Measurements from ENCODE around the gene LNP1. TPM values are rescaled to one million over a fixed set of nuclear protein-coding genes. Genes with fewer than 3 reads are reported as not detected.
A peak's percentile ranks its signal among the peaks of the same experiment; 100 is the strongest.

Gene LNP1
- total and polyA plus RNA-seq, 4 donors, result 2.8 to 12.8 (median 5.8) TPM

DNA sequence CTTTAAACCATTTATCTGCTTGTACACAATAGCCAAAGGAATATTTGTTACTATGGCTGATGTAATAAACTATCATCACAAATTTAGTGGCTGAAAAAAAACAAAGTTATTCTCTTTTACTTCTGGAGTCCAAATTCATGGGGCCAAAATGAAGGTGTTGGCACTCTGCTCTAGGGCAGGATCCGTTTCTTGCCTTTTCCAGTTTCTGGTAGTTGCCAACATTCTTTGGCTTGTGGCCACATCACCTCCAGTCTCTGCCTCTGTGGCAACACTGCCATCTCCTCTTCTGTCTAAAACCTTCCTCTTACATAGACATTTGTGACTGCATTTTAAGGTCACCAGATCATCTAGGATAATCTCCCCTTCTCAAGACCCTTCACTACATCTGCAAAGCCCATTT is 39.4 kb upstream of the LNP1 start:
- Histone ChIP-seq H3K36me3 (ENCODE audit: control insufficient read depth in 1 of 2, insufficient read depth in 2 of 2, low read length in 1 of 2) (peaks cover 2 to 3% of the 10 kb centered on the region in 2 donors), H3K9me3 (ENCODE audit: control insufficient read depth, low read length) (peaks cover 3% of the 10 kb centered on the region), H3K27ac (ENCODE audit: low read depth in 1 of 2, low read length in 2 of 2) (no peak overlapping the region), H3K27me3 (ENCODE audit: control insufficient read depth in 1 of 2, insufficient read depth in 2 of 2, low read length in 1 of 2) (no peaks in the 10 kb centered on the region), H3K4me3 (ENCODE audit: low read length in 2 of 2) (no peak overlapping the region), H3K4me1 (ENCODE audit: control insufficient read depth in 1 of 2, insufficient read depth in 2 of 2, low read length in 2 of 2) (no peaks in the 10 kb centered on the region)
- ATAC-seq (ENCODE audit: low FRiP score), result no peak
- WGBS, 2 donors, result 12 to 13% methylated on average over 1 of the region's 1 CpG
- intact Hi-C loops (cut with DNase I), result no loop called here
- DNase-seq, result no peak

- intact Hi-C loops (cut with DNase I), result no loop called here
- ATAC-seq (ENCODE audit: low FRiP score), result no peak
These were observed 36.9 kb upstream of the LNP1 start for GRCh38 chr3:100364421-100364820.

GRCh38 chr3:100366424-100366823 is 34.9 kb upstream of the LNP1 start:
- Histone ChIP-seq H3K27me3 (ENCODE audit: control insufficient read depth in 1 of 2, insufficient read depth in 2 of 2, low read length in 1 of 2) (no peaks in the 10 kb centered on the region), H3K4me3 (ENCODE audit: low read length in 2 of 2) (no peak overlapping the region), H3K9me3 (ENCODE audit: control insufficient read depth, low read length) (peaks cover 3% of the 10 kb centered on the region), H3K4me1 (ENCODE audit: control insufficient read depth in 1 of 2, insufficient read depth in 2 of 2, low read length in 2 of 2) (peaks cover 0 to 2% of the 10 kb centered on the region in 2 donors), H3K36me3 (ENCODE audit: control insufficient read depth in 1 of 2, insufficient read depth in 2 of 2, low read length in 1 of 2) (peaks cover 2 to 3% of the 10 kb centered on the region in 2 donors), H3K27ac (ENCODE audit: low read depth in 1 of 2, low read length in 2 of 2) (no peak overlapping the region)
- DNase-seq, result no peak
- 57 to 59% methylated on average over 2 of the region's 2 CpGs for WGBS, 2 donors
- no peak for ATAC-seq (ENCODE audit: low FRiP score)
- intact Hi-C loops (cut with DNase I), result no loop called here

More at GRCh38 chr3:100364421-100364820, 36.9 kb upstream of the LNP1 start:
- no peak for DNase-seq
- Histone ChIP-seq H3K27ac (ENCODE audit: low read depth in 1 of 2, low read length in 2 of 2) (no peak overlapping the region), H3K9me3 (ENCODE audit: control insufficient read depth, low read length) (peaks cover 3% of the 10 kb centered on the region), H3K4me3 (ENCODE audit: low read length in 2 of 2) (no peak overlapping the region), H3K4me1 (ENCODE audit: control insufficient read depth in 1 of 2, insufficient read depth in 2 of 2, low read length in 2 of 2) (peaks cover 0 to 2% of the 10 kb centered on the region in 2 donors), H3K27me3 (ENCODE audit: control insufficient read depth in 1 of 2, insufficient read depth in 2 of 2, low read length in 1 of 2) (no peaks in the 10 kb centered on the region), H3K36me3 (ENCODE audit: control insufficient read depth in 1 of 2, insufficient read depth in 2 of 2, low read length in 1 of 2) (peaks cover 2 to 3% of the 10 kb centered on the region in 2 donors)
- WGBS, 2 donors, result 76 to 82% methylated on average over 3 of the region's 3 CpGs

GRCh38 chr3:100368441-100368840 is 32.9 kb upstream of the LNP1 start:
- ATAC-seq (ENCODE audit: low FRiP score) (no peak), DNase-seq (no peak)
- intact Hi-C loops (cut with DNase I), result no loop called here
- H3K4me3 ChIP-seq (ENCODE audit: low read length in 2 of 2), result no peak overlapping the region
- no peaks in the 10 kb centered on the region for H3K9me3 ChIP-seq (ENCODE audit: control insufficient read depth, low read length)
- no peak overlapping the region for H3K27ac ChIP-seq (ENCODE audit: low read depth in 1 of 2, low read length in 2 of 2)
- WGBS, 2 donors, result 45 to 52% methylated on average over 8 of the region's 8 CpGs
- peaks cover 0 to 2% of the 10 kb centered on the region in 2 donors for H3K36me3 ChIP-seq (ENCODE audit: control insufficient read depth in 1 of 2, insufficient read depth in 2 of 2, low read length in 1 of 2)
- peaks cover 0 to 2% of the 10 kb centered on the region in 2 donors for H3K4me1 ChIP-seq (ENCODE audit: control insufficient read depth in 1 of 2, insufficient read depth in 2 of 2, low read length in 2 of 2)
- no peaks in the 10 kb centered on the region for H3K27me3 ChIP-seq (ENCODE audit: control insufficient read depth in 1 of 2, insufficient read depth in 2 of 2, low read length in 1 of 2)

- WGBS, 2 donors, result 99 to 100% methylated on average over 1 of the region's 1 CpG
- Histone ChIP-seq H3K36me3 (ENCODE audit: control insufficient read depth in 1 of 2, insufficient read depth in 2 of 2, low read length in 1 of 2) (peaks cover 0 to 2% of the 10 kb centered on the region in 2 donors), H3K4me3 (ENCODE audit: low read length in 2 of 2) (no peak overlapping the region), H3K4me1 (ENCODE audit: control insufficient read depth in 1 of 2, insufficient read depth in 2 of 2, low read length in 2 of 2) (peaks cover 0 to 2% of the 10 kb centered on the region in 2 donors), H3K27ac (ENCODE audit: low read depth in 1 of 2, low read length in 2 of 2) (no peak overlapping the region), H3K27me3 (ENCODE audit: control insufficient read depth in 1 of 2, insufficient read depth in 2 of 2, low read length in 1 of 2) (no peaks in the 10 kb centered on the region), H3K9me3 (ENCODE audit: control insufficient read depth, low read length) (no peaks in the 10 kb centered on the region)
- intact Hi-C loops (cut with DNase I), result no loop called here
- ATAC-seq (ENCODE audit: low FRiP score), result no peak
- DNase-seq, result no peak
These were observed 30.6 kb upstream of the LNP1 start for GRCh38 chr3:100370756-100371155.

- Histone ChIP-seq H3K27me3 (ENCODE audit: control insufficient read depth in 1 of 2, insufficient read depth in 2 of 2, low read length in 1 of 2) (no peaks in the 10 kb centered on the region), H3K27ac (ENCODE audit: low read depth in 1 of 2, low read length in 2 of 2) (no peak overlapping the region), H3K9me3 (ENCODE audit: control insufficient read depth, low read length) (no peaks in the 10 kb centered on the region), H3K4me3 (ENCODE audit: low read length in 2 of 2) (no peak overlapping the region), H3K36me3 (ENCODE audit: control insufficient read depth in 1 of 2, insufficient read depth in 2 of 2, low read length in 1 of 2) (peaks cover 2 to 4% of the 10 kb centered on the region in 2 donors), H3K4me1 (ENCODE audit: control insufficient read depth in 1 of 2, insufficient read depth in 2 of 2, low read length in 2 of 2) (no peaks in the 10 kb centered on the region)
- DNase-seq (no peak), ATAC-seq (ENCODE audit: low FRiP score) (no peak)
- intact Hi-C loops (cut with DNase I), result no loop called here
These were observed 26.8 kb upstream of the LNP1 start for GRCh38 chr3:100374521-100374920.

- intact Hi-C loops (cut with DNase I), result no loop called here
- 86 to 91% methylated on average over 4 of the region's 4 CpGs for WGBS, 2 donors
- H3K36me3 ChIP-seq (ENCODE audit: control insufficient read depth in 1 of 2, insufficient read depth in 2 of 2, low read length in 1 of 2), result peaks cover 2 to 7% of the 10 kb centered on the region in 2 donors
These were observed 25.0 kb upstream of the LNP1 start for GRCh38 chr3:100376301-100376700.

DNA sequence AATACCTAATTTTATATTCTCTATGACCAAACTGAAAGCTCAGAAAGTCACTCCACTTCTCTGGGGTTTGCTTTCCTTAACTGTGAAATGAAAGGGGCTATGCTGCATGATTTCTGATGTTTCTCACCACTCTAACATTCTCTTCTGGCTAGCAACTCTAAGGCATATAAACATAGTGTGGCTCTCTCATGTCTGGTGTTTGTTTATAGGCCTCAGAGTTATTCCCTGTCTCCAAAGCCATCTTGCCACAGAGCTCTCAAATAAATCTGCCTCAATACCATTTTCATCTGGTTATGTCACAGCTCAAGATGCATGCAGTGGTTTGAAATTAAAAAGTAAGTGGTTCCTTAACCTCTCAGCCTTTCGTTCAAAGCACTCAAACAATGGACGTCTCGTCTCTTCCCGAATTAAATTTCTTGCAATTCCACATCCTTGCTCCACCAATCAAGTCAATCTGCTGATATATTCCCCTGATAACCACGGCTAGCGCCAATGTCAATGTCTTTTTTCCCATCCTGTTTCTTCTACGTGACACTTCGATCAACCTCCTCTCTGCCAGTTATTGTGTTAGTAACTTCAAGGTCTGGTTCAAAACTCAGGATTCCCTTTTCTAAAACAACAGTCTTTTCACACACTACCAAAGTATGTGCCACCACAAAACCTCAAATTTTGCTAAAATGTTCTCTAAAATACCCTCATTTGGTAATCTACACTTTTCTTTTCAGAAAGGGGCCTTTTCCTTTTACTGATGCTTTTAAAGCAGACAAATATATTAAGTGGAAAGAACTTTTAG is 16.4 kb upstream of the LNP1 start:
- no peaks in the 10 kb centered on the region for H3K27me3 ChIP-seq (ENCODE audit: control insufficient read depth in 1 of 2, insufficient read depth in 2 of 2, low read length in 1 of 2)
- peaks cover 0 to 2% of the 10 kb centered on the region in 2 donors for H3K36me3 ChIP-seq (ENCODE audit: control insufficient read depth in 1 of 2, insufficient read depth in 2 of 2, low read length in 1 of 2)
- ATAC-seq (ENCODE audit: low FRiP score) (no peak), DNase-seq (no peak)
- peaks cover 0 to 3% of the 10 kb centered on the region in 2 donors for H3K4me1 ChIP-seq (ENCODE audit: control insufficient read depth in 1 of 2, insufficient read depth in 2 of 2, low read length in 2 of 2)
- no peaks in the 10 kb centered on the region for H3K9me3 ChIP-seq (ENCODE audit: control insufficient read depth, low read length)
- H3K4me3 ChIP-seq (ENCODE audit: low read length in 2 of 2), result no peak overlapping the region
- peak overlapping the region in 1 of 2 donors; percentile 10 for H3K27ac ChIP-seq (ENCODE audit: low read depth in 1 of 2, low read length in 2 of 2)
- WGBS, 2 donors, result 67 to 70% methylated on average over 8 of the region's 8 CpGs
- intact Hi-C loops (cut with DNase I), result no loop called here

More at GRCh38 chr3:100376301-100376700, 25.0 kb upstream of the LNP1 start:
- H3K27me3 ChIP-seq (ENCODE audit: control insufficient read depth in 1 of 2, insufficient read depth in 2 of 2, low read length in 1 of 2), result no peaks in the 10 kb centered on the region
- no peak for DNase-seq
- H3K27ac ChIP-seq (ENCODE audit: low read depth in 1 of 2, low read length in 2 of 2), result no peak overlapping the region
- H3K9me3 ChIP-seq (ENCODE audit: control insufficient read depth, low read length), result no peaks in the 10 kb centered on the region
- no peaks in the 10 kb centered on the region for H3K4me1 ChIP-seq (ENCODE audit: control insufficient read depth in 1 of 2, insufficient read depth in 2 of 2, low read length in 2 of 2)
- no peak overlapping the region for H3K4me3 ChIP-seq (ENCODE audit: low read length in 2 of 2)
- no peak for ATAC-seq (ENCODE audit: low FRiP score)

DNA sequence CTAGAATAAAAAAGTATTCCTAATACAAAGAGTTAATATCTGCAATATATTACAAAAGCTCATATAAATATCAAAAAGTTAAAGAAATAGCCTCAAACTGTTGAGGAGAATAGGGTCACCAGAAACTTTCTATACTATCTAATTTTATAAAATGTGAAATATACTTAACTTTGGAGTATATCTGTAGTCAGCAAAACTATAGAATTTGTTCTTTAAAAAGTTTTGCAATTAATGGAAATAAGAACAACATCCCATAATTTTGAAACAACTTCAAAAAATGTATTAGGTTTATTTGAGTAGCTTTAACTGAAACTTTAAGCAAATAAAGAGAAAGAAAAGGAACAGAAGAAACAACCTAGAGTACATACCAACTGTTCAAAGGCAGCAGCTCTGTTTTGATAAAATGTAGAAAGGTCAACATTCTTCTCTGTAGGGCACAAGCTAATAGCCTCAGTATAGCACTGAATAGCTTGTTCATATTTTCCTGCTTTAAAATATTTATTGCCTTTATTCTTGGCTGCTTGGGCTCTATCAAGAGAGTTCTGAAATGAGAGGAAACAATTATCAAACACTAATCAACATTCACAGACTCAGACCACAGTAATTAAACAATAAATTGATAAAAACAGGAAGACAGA is 14.8 kb upstream of the LNP1 start:
- intact Hi-C loops (cut with DNase I), result no loop called here
- no peak for DNase-seq
- H3K36me3 ChIP-seq (ENCODE audit: control insufficient read depth in 1 of 2, insufficient read depth in 2 of 2, low read length in 1 of 2), result peaks cover 0 to 2% of the 10 kb centered on the region in 2 donors
- H3K4me3 ChIP-seq (ENCODE audit: low read length in 2 of 2), result no peak overlapping the region
- peaks cover 0 to 3% of the 10 kb centered on the region in 2 donors for H3K4me1 ChIP-seq (ENCODE audit: control insufficient read depth in 1 of 2, insufficient read depth in 2 of 2, low read length in 2 of 2)
- no peaks in the 10 kb centered on the region for H3K27me3 ChIP-seq (ENCODE audit: control insufficient read depth in 1 of 2, insufficient read depth in 2 of 2, low read length in 1 of 2)
- no peak overlapping the region for H3K27ac ChIP-seq (ENCODE audit: low read depth in 1 of 2, low read length in 2 of 2)
- ATAC-seq (ENCODE audit: low FRiP score), result no peak
- H3K9me3 ChIP-seq (ENCODE audit: control insufficient read depth, low read length), result no peaks in the 10 kb centered on the region

All from aorta (tissue), 5 donors.